Measurements from ENCODE around the gene TAAR5. TPM values are rescaled to one million over a fixed set of nuclear protein-coding genes. Genes with fewer than 3 reads are reported as not detected.

TAAR5 gene
- total and polyA plus RNA-seq, 2 donors (not counting 1 experiment from before 2014, with no cell fraction given), result not detected

DNA sequence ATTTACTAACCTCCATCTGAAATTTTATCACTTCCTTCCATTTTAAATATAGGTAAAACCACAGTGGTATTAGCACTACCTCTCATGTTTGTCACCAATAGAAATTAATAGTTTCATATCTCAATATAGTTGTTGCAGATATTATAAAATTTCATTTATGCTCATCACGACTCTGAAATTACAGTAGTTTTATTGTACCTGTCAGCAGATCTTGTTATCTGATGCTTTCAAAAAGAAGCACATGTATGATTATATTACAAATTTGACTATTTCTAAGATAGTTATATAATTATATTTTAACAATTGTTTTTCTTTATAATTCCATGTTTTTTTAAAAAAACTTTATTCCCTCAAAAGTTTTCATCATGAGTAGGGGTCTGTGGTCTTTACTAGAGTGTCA is 4.8 kb downstream of the TAAR5 start:
- Histone ChIP-seq H3K4me1 (ENCODE audit: control insufficient read depth, extremely low read depth, insufficient read depth, low read length) (no peaks in the 10 kb centered on the region), H3K79me2 (ENCODE audit: control insufficient read depth, insufficient read depth, low read length) (no peaks in the 10 kb centered on the region), H3K4me3 (replicated peaks in 1 of 4; ENCODE audit: control extremely low read depth in 1 of 4, insufficient read depth in 1 of 4, low read depth in 3 of 4, low read length in 4 of 4) (no peak overlapping the region), H3K9me3 (ENCODE audit: control insufficient read depth, insufficient read depth, low read depth, low read length) (no peaks in the 10 kb centered on the region), H3K27me3 (ENCODE audit: control insufficient read depth, insufficient read depth, low read length) (peaks cover 9% of the 10 kb centered on the region), H3K9ac (ENCODE audit: insufficient read depth, low read length) (no peak overlapping the region), H3K36me3 (ENCODE audit: control insufficient read depth, insufficient read depth, low read length) (no peaks in the 10 kb centered on the region), H4K20me1 (ENCODE audit: control insufficient read depth, extremely low read depth, insufficient read depth, low read length) (no peaks in the 10 kb centered on the region), H2AFZ (ENCODE audit: low read length) (no peak overlapping the region), H3K27ac (ENCODE audit: insufficient read depth, low read length) (no peak overlapping the region), H3K4me2 (ENCODE audit: extremely low read depth, insufficient read depth, low read length) (no peak overlapping the region)
- TF ChIP-seq CTCF (conservative IDR thresholded peaks at IDR 0.05 in 1 of 2, IDR thresholded peaks at IDR 0.05 in 1 of 2; ENCODE audit: low read depth in 1 of 2, low read length in 2 of 2) (no peak), EZH2 (IDR thresholded peaks at IDR 0.05; ENCODE audit: low read length, missing control alignments) (no peak)
- no peak for DNase-seq (ENCODE audit: low read depth in 2 of 2)

DNA sequence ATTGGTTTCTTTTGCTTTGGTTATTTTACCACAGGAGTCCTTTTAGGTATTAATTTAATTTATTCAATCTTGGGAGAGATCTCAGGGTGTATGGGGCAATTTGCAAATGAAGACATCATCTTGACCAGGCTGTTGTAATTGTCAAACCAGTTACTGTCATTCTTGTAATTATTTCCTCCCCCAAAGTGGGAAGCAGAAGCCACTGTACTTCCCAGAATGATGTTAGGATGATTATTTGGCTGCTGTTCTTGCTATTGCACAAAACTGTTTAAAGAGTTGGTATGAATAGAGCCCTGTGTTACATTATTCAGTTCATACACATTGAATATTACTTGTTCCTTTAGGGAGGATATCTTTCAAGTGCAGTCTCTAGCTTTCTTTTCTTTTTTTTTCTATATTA is 17.8 kb downstream of the TAAR5 start:
- Histone ChIP-seq H3K9me3 (ENCODE audit: control insufficient read depth, insufficient read depth, low read depth, low read length) (no peaks in the 10 kb centered on the region), H3K4me1 (ENCODE audit: control insufficient read depth, extremely low read depth, insufficient read depth, low read length) (no peaks in the 10 kb centered on the region), H3K79me2 (ENCODE audit: control insufficient read depth, insufficient read depth, low read length) (no peaks in the 10 kb centered on the region), H3K4me2 (ENCODE audit: extremely low read depth, insufficient read depth, low read length) (no peak overlapping the region), H3K27ac (ENCODE audit: insufficient read depth, low read length) (no peak overlapping the region), H2AFZ (ENCODE audit: low read length) (no peak overlapping the region), H3K27me3 (ENCODE audit: control insufficient read depth, insufficient read depth, low read length) (peaks cover 23% of the 10 kb centered on the region), H4K20me1 (ENCODE audit: control insufficient read depth, extremely low read depth, insufficient read depth, low read length) (no peaks in the 10 kb centered on the region), H3K36me3 (ENCODE audit: control insufficient read depth, insufficient read depth, low read length) (no peaks in the 10 kb centered on the region), H3K9ac (ENCODE audit: insufficient read depth, low read length) (no peak overlapping the region), H3K4me3 (replicated peaks in 1 of 4; ENCODE audit: control extremely low read depth in 1 of 4, insufficient read depth in 1 of 4, low read depth in 3 of 4, low read length in 4 of 4) (no peak overlapping the region)
- TF ChIP-seq EZH2 (IDR thresholded peaks at IDR 0.05; ENCODE audit: low read length, missing control alignments), result no peak
- TF ChIP-seq CTCF (conservative IDR thresholded peaks at IDR 0.05 in 1 of 2, IDR thresholded peaks at IDR 0.05 in 1 of 2; ENCODE audit: low read depth in 1 of 2, low read length in 2 of 2), result no peak
- no peak for DNase-seq (ENCODE audit: low read depth in 2 of 2)

GRCh38 chr6:132570221-132570777 is 19.2 kb downstream of the TAAR5 start, which contains the start of gene TAAR6:
Gene TAAR6 (plus strand): TSS chr6:132570322. CDS start chr6:132570322, 0 bp downstream.
- H3K4me2 ChIP-seq (ENCODE audit: extremely low read depth, insufficient read depth, low read length), result no peak within 1 kb of the TSS
- no peaks in the 10 kb centered on the region for H3K36me3 ChIP-seq (ENCODE audit: control insufficient read depth, insufficient read depth, low read length)
- H2AFZ ChIP-seq (ENCODE audit: low read length), result no peak within 1 kb of the TSS
- TF ChIP-seq CTCF (conservative IDR thresholded peaks at IDR 0.05 in 1 of 2, IDR thresholded peaks at IDR 0.05 in 1 of 2; ENCODE audit: low read depth in 1 of 2, low read length in 2 of 2) (no peak), EZH2 (IDR thresholded peaks at IDR 0.05; ENCODE audit: low read length, missing control alignments) (no peak)
- DNase-seq (ENCODE audit: low read depth in 2 of 2), result no peak
- H3K79me2 ChIP-seq (ENCODE audit: control insufficient read depth, insufficient read depth, low read length), result no peaks in the 10 kb centered on the region
- H3K9ac ChIP-seq (ENCODE audit: insufficient read depth, low read length), result no peak within 1 kb of the TSS
- no peak within 1 kb of the TSS for H3K27ac ChIP-seq (ENCODE audit: insufficient read depth, low read length)
- peaks cover 15% of the 10 kb centered on the region for H3K27me3 ChIP-seq (ENCODE audit: control insufficient read depth, insufficient read depth, low read length)
- no peaks in the 10 kb centered on the region for H3K4me1 ChIP-seq (ENCODE audit: control insufficient read depth, extremely low read depth, insufficient read depth, low read length)
- H4K20me1 ChIP-seq (ENCODE audit: control insufficient read depth, extremely low read depth, insufficient read depth, low read length), result no peaks in the 10 kb centered on the region
- no peaks in the 10 kb centered on the region for H3K9me3 ChIP-seq (ENCODE audit: control insufficient read depth, insufficient read depth, low read depth, low read length)
- no peak within 1 kb of the TSS for H3K4me3 ChIP-seq (replicated peaks in 1 of 4; ENCODE audit: control extremely low read depth in 1 of 4, insufficient read depth in 1 of 4, low read depth in 3 of 4, low read length in 4 of 4)
